Tibial artery (tissue), 4 donors: ENCODE data around the gene NEK11.

Experiments
- DNase-seq, 2 donors: peaks; one replicate each; pipeline ENCODE4 v3.0.0-alpha.2; 2019
- H3K27ac ChIP-seq, 2 donors: fragments of 200-600 bp; sonication (generic) in 1 of 2; 1 replicate in 1 of 2; 2 replicates in 1 of 2; pipeline ENCODE4 v1.5.1; 2018 to 2019; ENCODE audit warnings: mild to moderate bottlenecking in 1 of 2
- H3K27me3 ChIP-seq, 2 donors: fragments of 200-600 bp; sonication (generic) in 1 of 2; one replicate each; pipeline versions ENCODE4 v1.5.1 to v1.6.0; 2016 to 2019
- H3K36me3 ChIP-seq, 3 donors: fragments of 200-600 bp; sonication (generic) in 2 of 3; one replicate each; pipeline ENCODE4 v1.5.1; 2016 to 2019; ENCODE audit warnings: mild to moderate bottlenecking in 2 of 3
- H3K4me1 ChIP-seq, 4 donors: fragments of 200-600 bp; sonication (generic) in 2 of 4; 1 replicate in 3 of 4; 2 replicates in 1 of 4; pipeline ENCODE4 v1.5.1; 2016 to 2019
- H3K4me3 ChIP-seq, 2 donors: fragments of 200-600 bp; sonication (generic) in 1 of 2; 1 replicate in 1 of 2; 2 replicates in 1 of 2; pipeline ENCODE4 v1.5.1; 2018 to 2019; ENCODE audit warnings: mild to moderate bottlenecking in 2 of 2
- H3K9me3 ChIP-seq, 3 donors: fragments of 200-600 bp; sonication (generic) in 1 of 3; one replicate each; pipeline ENCODE4 v1.5.1; 2016 to 2019
- intact Hi-C: fragments of 100-400 bp; cut with DNase I; formaldehyde crosslinking; loops from one replicate; pipeline ENCODE4 v1.15.0; 2023; ENCODE audit warnings: low total_unique reads
- TF ChIP-seq, protein P1 (sequence below), 2 experiments: fragments of 200-600 bp in 1 of 2; fragments of 450-650 bp in 1 of 2; IDR thresholded peaks; one replicate each; pipeline ENCODE4 v1.5.1; 2017 to 2019; ENCODE audit warnings: antibody characterized with exemption in 2 of 2, mild to moderate bottlenecking in 1 of 2, moderate library complexity in 1 of 2

The NEK11 gene

GRCh38 chr3:131216330-131216729 is 189.7 kb downstream of the NEK11 start:
- intact Hi-C loops: no loop called here
- TF ChIP-seq, protein P1, sequence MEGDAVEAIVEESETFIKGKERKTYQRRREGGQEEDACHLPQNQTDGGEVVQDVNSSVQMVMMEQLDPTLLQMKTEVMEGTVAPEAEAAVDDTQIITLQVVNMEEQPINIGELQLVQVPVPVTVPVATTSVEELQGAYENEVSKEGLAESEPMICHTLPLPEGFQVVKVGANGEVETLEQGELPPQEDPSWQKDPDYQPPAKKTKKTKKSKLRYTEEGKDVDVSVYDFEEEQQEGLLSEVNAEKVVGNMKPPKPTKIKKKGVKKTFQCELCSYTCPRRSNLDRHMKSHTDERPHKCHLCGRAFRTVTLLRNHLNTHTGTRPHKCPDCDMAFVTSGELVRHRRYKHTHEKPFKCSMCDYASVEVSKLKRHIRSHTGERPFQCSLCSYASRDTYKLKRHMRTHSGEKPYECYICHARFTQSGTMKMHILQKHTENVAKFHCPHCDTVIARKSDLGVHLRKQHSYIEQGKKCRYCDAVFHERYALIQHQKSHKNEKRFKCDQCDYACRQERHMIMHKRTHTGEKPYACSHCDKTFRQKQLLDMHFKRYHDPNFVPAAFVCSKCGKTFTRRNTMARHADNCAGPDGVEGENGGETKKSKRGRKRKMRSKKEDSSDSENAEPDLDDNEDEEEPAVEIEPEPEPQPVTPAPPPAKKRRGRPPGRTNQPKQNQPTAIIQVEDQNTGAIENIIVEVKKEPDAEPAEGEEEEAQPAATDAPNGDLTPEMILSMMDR (IDR thresholded peaks at IDR 0.05): no peak
- no peak overlapping the region for H3K27ac ChIP-seq
- H3K36me3 ChIP-seq: no peaks in the 10 kb centered on the region
- DNase-seq: no peak
- no peaks in the 10 kb centered on the region for H3K9me3 ChIP-seq
- H3K27me3 ChIP-seq: no peaks in the 10 kb centered on the region
- no peak overlapping the region for H3K4me3 ChIP-seq
- peaks cover 0 to 5% (median 0%) of the 10 kb centered on the region in 4 donors for H3K4me1 ChIP-seq

DNA sequence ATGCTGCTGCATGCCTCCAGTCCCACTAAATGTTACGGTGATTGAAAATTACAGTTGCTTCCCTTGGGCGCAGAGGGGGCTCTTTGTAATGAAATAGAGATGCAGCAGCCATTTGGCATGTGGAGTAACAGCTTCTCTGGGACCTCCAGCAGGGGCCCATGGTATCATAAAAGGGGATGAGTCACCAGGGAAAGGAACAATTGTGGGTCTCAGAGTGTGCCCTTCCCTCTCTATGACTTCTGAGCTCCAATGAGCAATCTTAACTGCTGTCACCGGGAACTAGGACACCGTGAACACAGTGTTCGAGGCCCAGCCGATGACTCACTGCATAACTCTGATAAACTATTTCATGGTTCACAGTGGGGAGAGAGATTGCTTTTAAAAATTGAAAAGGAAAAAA is 190.1 kb downstream of the NEK11 start:
- no peaks in the 10 kb centered on the region for H3K36me3 ChIP-seq
- no peak overlapping the region for H3K27ac ChIP-seq
- intact Hi-C loops: no loop called here
- H3K4me3 ChIP-seq: no peak overlapping the region
- H3K9me3 ChIP-seq: no peaks in the 10 kb centered on the region
- DNase-seq: peak in 1 of 2 donors; percentile 32
- TF ChIP-seq, protein P1 (IDR thresholded peaks at IDR 0.05): no peak
- H3K27me3 ChIP-seq: no peaks in the 10 kb centered on the region
- H3K4me1 ChIP-seq: peaks cover 0 to 5% (median 0%) of the 10 kb centered on the region in 4 donors

DNA sequence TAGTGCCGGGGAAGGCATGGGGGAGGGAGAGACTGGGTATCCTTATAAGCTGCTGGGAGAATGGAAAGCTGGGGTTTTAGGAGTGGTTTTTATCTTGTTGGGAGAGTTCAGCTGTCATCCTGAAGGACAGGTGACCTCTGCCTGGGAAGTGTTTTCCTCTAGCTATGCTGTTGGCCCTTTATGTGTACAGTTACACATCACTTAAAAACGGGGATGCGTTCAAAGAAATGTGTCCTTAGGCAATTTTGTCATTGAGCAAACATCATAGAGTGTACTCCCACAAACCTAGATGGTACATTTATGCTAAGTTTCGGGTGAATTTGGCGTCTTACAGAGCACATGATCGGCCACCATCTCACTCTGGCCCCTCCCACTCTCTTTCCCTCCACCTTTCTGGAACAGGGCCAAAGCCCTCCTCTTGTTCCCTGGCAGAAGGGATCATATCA is 190.6 kb downstream of the NEK11 start:
- no peak overlapping the region for H3K4me3 ChIP-seq
- DNase-seq: no peak
- no peaks in the 10 kb centered on the region for H3K27me3 ChIP-seq
- intact Hi-C loops: no loop called here
- no peaks in the 10 kb centered on the region for H3K9me3 ChIP-seq
- H3K27ac ChIP-seq: no peak overlapping the region
- H3K4me1 ChIP-seq: peaks cover 0 to 5% (median 0%) of the 10 kb centered on the region in 4 donors
- TF ChIP-seq, protein P1 (IDR thresholded peaks at IDR 0.05): no peak
- H3K36me3 ChIP-seq: no peaks in the 10 kb centered on the region

DNA sequence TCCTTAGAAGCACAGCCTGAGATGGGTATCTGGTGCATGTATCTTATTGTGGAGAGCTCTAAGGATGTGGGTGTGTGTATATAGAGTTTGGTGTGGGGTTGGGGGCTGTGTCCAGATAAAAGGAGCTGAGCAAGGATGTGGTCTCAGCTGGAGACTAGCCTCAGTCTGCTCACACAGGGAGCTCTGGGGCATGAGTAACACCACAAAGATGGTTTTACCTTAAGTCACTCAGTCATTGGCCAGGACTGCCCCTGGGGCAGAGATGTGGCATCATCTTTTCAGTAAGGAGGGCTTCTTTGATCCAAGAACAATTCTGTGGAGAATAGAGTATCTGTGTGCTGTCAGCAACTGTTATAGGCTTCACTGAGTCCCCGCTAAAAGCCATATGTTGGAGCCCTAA is 191.5 kb downstream of the NEK11 start:
- no peaks in the 10 kb centered on the region for H3K27me3 ChIP-seq
- H3K4me1 ChIP-seq: peaks cover 0 to 5% (median 0%) of the 10 kb centered on the region in 4 donors
- no peaks in the 10 kb centered on the region for H3K9me3 ChIP-seq
- no peak overlapping the region for H3K4me3 ChIP-seq
- no peaks in the 10 kb centered on the region for H3K36me3 ChIP-seq
- intact Hi-C loops: no loop called here
- TF ChIP-seq, protein P1 (IDR thresholded peaks at IDR 0.05): no peak
- DNase-seq: no peak
- H3K27ac ChIP-seq: no peak overlapping the region

- peaks cover 0 to 5% (median 0%) of the 10 kb centered on the region in 4 donors for H3K4me1 ChIP-seq
- H3K36me3 ChIP-seq: no peaks in the 10 kb centered on the region
- H3K4me3 ChIP-seq: no peak overlapping the region
- DNase-seq: no peak
- no peaks in the 10 kb centered on the region for H3K27me3 ChIP-seq
- intact Hi-C loops: no loop called here
- H3K9me3 ChIP-seq: no peaks in the 10 kb centered on the region
- no peak overlapping the region for H3K27ac ChIP-seq
- TF ChIP-seq, protein P1 (IDR thresholded peaks at IDR 0.05): no peak
These were observed 195.1 kb downstream of the NEK11 start for GRCh38 chr3:131221731-131222130.

GRCh38 chr3:131222599-131222998 is 195.9 kb downstream of the NEK11 start:
- TF ChIP-seq, protein P1 (IDR thresholded peaks at IDR 0.05): no peak
- H3K4me1 ChIP-seq: no peaks in the 10 kb centered on the region
- no peak for DNase-seq
- no peaks in the 10 kb centered on the region for H3K36me3 ChIP-seq
- intact Hi-C loops: no loop called here
- H3K27ac ChIP-seq: no peak overlapping the region
- no peaks in the 10 kb centered on the region for H3K27me3 ChIP-seq
- no peak overlapping the region for H3K4me3 ChIP-seq
- no peaks in the 10 kb centered on the region for H3K9me3 ChIP-seq
